Thyroid gland (tissue), 4 donors: ENCODE results near the gene OBP2B.

Source experiments
- CTCF ChIP-seq, 6 experiments: fragments of 200-600 bp in 3 of 6; fragments of 450-650 bp in 3 of 6; sonication (generic) in 3 of 6; IDR thresholded peaks; one replicate each; pipeline ENCODE4 v1.5.1; 2016 to 2019; ENCODE audit warnings: antibody characterized with exemption in 6 of 6, mild to moderate bottlenecking in 2 of 6, inconsistent platforms in 1 of 6, moderate library complexity in 1 of 6
- POLR2A ChIP-seq, 2 donors: fragments of 450-650 bp; IDR thresholded peaks; one replicate each; pipeline ENCODE4 v1.6.1; 2017; ENCODE audit warnings: antibody characterized with exemption in 2 of 2, mild to moderate bottlenecking in 2 of 2, moderate library complexity in 1 of 2

DNA sequence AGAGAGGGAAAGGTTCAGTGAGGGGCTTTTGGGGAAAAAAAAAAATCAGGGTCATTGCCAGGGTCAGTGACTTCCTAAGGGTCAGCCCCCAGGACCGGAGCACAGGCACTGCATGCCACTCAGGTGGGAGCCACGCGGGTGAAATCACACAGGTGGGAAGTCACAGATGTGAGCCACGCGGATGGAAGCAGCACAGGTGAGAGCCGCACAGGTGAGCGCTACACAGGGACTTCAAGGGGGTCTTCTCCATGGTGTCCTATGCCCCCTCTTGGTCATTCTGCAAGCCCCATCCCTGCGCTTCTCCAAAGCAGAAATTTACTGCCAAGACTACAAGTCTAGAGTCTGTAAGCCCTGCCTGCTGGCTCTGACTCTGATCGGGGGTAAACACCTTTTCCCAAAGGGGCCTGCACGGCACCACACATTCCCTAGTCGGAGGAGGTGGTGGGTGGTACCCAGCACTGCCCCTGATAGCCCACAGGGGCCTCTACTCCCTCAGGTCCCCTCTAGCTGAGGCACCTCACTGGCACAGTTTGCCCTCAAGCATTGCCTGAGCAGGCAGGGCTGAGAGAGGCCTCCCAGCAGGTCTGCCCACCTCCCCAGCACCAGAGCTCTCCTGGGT is 18.3 kb upstream of the OBP2B start:
- no peak for TF ChIP-seq POLR2A (IDR thresholded peaks at IDR 0.05)
- TF ChIP-seq CTCF (IDR thresholded peaks at IDR 0.05): no peak
